ENCODE measurements around the gene ADAMTS6.

ADAMTS6 gene

DNA sequence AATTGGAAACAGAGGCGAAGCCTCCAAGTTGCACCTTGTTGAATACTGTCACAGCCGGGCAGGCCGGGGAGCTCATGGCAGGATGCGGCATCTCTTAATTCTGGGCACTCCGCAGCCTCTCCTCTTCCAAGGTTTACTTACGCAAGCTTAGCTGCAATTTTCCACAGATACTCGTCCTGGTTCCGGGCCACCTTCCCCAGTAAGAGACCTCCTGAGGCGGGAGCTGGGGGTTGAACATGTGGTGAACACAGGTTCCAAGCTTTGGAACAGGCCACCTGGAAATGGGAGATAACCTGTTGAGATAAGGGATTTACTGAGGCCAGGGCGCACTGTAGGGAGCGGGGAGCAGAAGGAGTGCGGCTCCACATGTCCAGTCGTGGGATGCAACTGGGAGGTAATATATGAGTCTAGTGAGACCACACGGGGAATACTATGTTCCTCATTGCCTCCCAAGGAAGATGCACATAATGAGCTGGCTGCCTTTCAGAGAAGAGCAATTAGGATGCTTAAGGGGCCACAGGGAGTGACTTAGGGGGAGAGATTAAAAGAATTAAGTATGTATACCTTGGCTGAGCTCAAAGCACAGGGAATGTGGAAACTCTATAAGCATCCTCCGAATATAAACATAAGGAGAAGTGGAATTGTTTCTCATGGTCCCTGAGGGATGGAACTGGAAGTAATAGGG lies 377.8 kb downstream of the ADAMTS6 start:
- no peak for DNase-seq (ENCODE audit: low spot score)

- peak; percentile 84 for DNase-seq (ENCODE audit: low spot score)
Measured at GRCh38 chr5:65102976-65103711, 378.6 kb downstream of the ADAMTS6 start.

DNA sequence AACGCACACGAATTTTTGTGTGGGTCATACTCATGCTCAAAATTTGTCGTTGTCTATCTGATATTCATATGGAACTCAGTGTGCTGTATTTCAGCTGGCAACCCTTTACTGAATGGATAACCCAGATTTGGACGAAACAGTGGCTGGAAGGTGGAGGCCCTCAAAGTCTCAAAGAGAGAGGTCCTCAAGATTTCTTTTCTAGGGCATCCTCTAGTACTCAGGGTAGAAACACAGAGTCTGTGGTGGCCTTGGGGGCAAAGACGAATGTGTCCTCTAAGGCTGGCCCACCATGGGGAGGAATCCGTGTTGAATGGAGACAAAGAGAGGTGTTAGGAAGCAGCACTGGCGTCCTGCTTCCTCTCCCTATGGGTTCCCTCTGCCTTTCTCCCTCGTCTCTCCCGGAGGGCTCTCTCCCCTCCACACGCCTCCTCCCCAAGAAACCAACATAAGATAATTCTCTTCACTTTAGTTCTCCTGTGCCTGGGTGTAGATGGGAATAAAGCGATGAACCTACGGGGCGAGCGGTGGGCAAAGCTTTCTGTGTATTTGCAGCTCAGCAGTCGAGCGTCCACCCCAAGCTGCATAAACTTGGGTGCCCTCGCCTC lies 379.2 kb downstream of the ADAMTS6 start:
- DNase-seq (ENCODE audit: low spot score): no peak

GRCh38 chr5:65101632-65102100 lies 380.1 kb downstream of the ADAMTS6 start:
- DNase-seq (ENCODE audit: low spot score): no peak

DNA sequence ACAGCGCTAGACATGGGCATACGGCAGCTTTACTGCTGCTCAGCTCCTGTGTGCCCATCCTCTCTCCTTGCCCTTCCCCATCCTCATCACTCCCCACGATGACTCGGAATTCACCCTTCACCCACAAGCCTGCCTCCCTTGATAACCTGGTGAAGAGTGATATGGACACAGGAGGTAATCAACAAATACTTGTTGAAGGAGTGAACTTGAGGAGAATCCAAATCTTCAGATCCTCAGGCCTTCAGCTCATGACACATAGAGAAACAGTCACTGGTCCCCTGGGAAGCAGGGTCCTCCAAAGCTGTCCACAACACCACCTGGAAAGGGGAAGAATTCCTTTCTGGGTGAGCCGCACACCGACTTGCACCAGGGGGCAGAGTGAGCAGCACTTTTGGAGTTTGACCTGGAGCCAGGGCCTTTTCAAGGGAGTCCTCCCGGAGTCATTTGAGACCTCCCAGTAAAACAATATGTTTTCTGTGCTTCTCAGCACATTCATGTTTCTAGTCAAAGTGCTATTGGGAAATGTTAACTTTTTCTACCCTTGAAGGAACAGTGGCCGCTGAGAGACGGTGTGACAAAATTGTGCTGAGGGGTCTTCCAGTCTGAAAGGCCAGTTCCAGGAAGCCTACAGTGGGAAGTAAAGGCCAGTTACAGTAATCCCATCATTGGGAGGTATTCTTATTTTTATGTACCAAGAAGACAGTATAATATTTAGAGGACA lies 380.6 kb downstream of the ADAMTS6 start:
- DNase-seq (ENCODE audit: low spot score): peak; percentile 89

Measured in AG20443 (cell line).